ENCODE measurements around the gene GID8. TPM values are rescaled to one million over a fixed set of nuclear protein-coding genes. Genes with fewer than 3 reads are reported as not detected.

GID8 gene
- total RNA-seq = 40.5 TPM

GRCh38 chr20:62938105-62938888 is at the start of gene GID8:
Gene GID8 (plus strand): TSS chr20:62938147. CDS start chr20:62941503, 3,356 bp downstream.

GRCh38 chr20:62926229-62927127 is 11.5 kb upstream of the GID8 start, which contains the start of gene DIDO1:
Gene DIDO1 (minus strand): TSS chr20:62926505.

DNA sequence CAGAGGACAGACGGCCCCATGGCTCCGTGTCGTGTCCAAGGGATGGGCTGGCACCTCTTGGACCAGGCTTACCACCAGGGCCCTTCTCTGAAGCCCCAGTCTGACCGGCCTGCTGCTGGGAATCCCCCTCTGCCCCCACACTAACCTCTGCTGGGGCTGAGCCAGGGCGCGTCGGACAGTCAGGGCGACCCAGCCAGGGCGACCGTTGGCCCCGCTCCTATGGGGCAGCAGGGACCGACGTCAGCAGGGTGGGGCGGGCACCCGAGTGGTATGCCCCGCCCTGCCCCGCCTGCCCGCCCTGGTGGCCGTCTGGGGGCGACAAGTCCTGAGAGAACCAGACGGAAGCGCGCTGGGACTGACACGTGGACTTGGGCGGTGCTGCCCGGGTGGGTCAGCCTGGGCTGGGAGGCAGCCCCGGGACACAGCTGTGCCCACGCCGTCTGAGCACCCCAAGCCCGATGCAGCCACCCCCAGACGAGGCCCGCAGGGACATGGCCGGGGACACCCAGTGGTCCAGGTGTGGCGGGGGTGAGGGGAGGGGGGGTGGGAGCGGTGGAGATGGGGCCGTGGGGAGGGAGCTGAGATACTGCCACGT is 14.5 kb downstream of the GID8 start, which contains the start of gene SLC17A9:
TSS of gene SLC17A9 (plus strand) at position 337 of the 595 bp plus-strand sequence. CDS start at position 459, 122 bp downstream.

Other genes starting within 250 kb of the GID8 start
- 0.33 TPM for gene NTSR1, start 229.3 kb upstream of the GID8 start, total RNA-seq
- 18.0 TPM for gene MRGBP, start 141.7 kb upstream of the GID8 start, total RNA-seq
- 33.9 TPM for gene OGFR, start 133.3 kb upstream of the GID8 start, total RNA-seq
- 134 TPM for gene COL9A3, start 121.1 kb upstream of the GID8 start, total RNA-seq
- 14.0 TPM for gene TCFL5, start 76.3 kb upstream of the GID8 start, total RNA-seq
- gene DIDO1, start 11.6 kb upstream of the GID8 start, total RNA-seq = 78.8 TPM
- 4.6 TPM for gene SLC17A9, start 14.6 kb downstream of the GID8 start, total RNA-seq
- 4.7 TPM for gene BHLHE23, start 68.8 kb downstream of the GID8 start, total RNA-seq

All from camera-type eye (tissue), 1 donor.